Hepatocyte (in vitro differentiated cells): ENCODE data around the gene ALDH4A1. TPM values are rescaled to one million over a fixed set of nuclear protein-coding genes. Genes with fewer than 3 reads are reported as not detected.

Source experiments
- DNase-seq: peaks from one replicate; pipeline ENCODE4 v3.0.0-alpha.2; 2016; ENCODE audit warnings: low spot score
- H2AFZ ChIP-seq: fragments of 200-600 bp; sonication (generic); 2 replicates; pipeline ENCODE4 v1.6.0; 2016; ENCODE audit warnings: antibody characterized with exemption, mild to moderate bottlenecking
- H3K27ac ChIP-seq: fragments of 200-600 bp; sonication (generic); 2 replicates; pipeline ENCODE4 v1.5.1; 2016; ENCODE audit warnings: mild to moderate bottlenecking
- H3K27me3 ChIP-seq: fragments of 200-600 bp; sonication (generic); 2 replicates; pipeline ENCODE4 v1.6.1; 2016
- H3K36me3 ChIP-seq: fragments of 200-600 bp; sonication (generic); replicated peaks from 2 replicates; pipeline ENCODE4 v1.5.1; 2016; ENCODE audit warnings: low read depth; ENCODE audit not compliant: insufficient read depth
- H3K4me1 ChIP-seq: fragments of 200-600 bp; sonication (generic); 2 replicates; pipeline ENCODE4 v1.5.1; 2016; ENCODE audit warnings: mild to moderate bottlenecking, moderate library complexity; ENCODE audit not compliant: insufficient read depth
- H3K4me2 ChIP-seq: fragments of 200-600 bp; sonication (generic); 2 replicates; pipeline ENCODE4 v1.6.0; 2016
- H3K4me3 ChIP-seq: fragments of 200-600 bp; sonication (generic); 2 replicates; pipeline ENCODE4 v1.5.1; 2016; ENCODE audit warnings: mild to moderate bottlenecking
- H3K79me2 ChIP-seq: fragments of 200-600 bp; sonication (generic); 2 replicates; pipeline ENCODE4 v1.6.0; 2017; ENCODE audit warnings: mild to moderate bottlenecking
- H3K9me2 ChIP-seq: fragments of 200-600 bp; sonication (generic); replicated peaks from 2 replicates; pipeline ENCODE4 v1.6.0; 2017; ENCODE audit warnings: mild to moderate bottlenecking; ENCODE audit not compliant: insufficient read depth
- H3K9me3 ChIP-seq: fragments of 200-600 bp; sonication (generic); 2 replicates; pipeline ENCODE4 v1.5.1; 2016; ENCODE audit warnings: low read depth, mild to moderate bottlenecking
- H4K20me1 ChIP-seq: fragments of 200-600 bp; sonication (generic); 2 replicates; pipeline ENCODE4 v1.6.0; 2016; ENCODE audit warnings: mild to moderate bottlenecking; ENCODE audit not compliant: insufficient read depth, poor library complexity, severe bottlenecking
- CTCF ChIP-seq: fragments of 200-600 bp; sonication (generic); IDR thresholded peaks from 2 replicates; pipeline ENCODE4 v1.5.1; 2016; ENCODE audit warnings: antibody characterized with exemption, mild to moderate bottlenecking; ENCODE audit not compliant: poor library complexity
- EZH2 ChIP-seq: fragments of 200-600 bp; sonication (generic); IDR thresholded peaks from 2 replicates; pipeline ENCODE4 v1.6.1; 2016; ENCODE audit warnings: antibody characterized with exemption, mild to moderate bottlenecking, borderline replicate concordance
- EZH2phosphoT487 ChIP-seq: fragments of 200-600 bp; sonication (generic); IDR thresholded peaks from one replicate; pipeline ENCODE4 v1.6.1; 2018; ENCODE audit warnings: antibody characterized with exemption, mild to moderate bottlenecking, low read depth, moderate library complexity; ENCODE audit not compliant: unreplicated experiment, severe bottlenecking
- whole genome bisulfite sequencing: methylation state at CpG from one replicate; pipeline ENCODE4 v1.1.6; 2016; ENCODE audit warnings: low lambda C conversion rate; ENCODE audit errors: missing lambda C conversion rate; 5-methylcytosine and 5-hydroxymethylcytosine counted together
- polyA plus RNA-seq: library from polyadenylated mRNA; unstranded; fragments of >200 nt; fragmentation: Nextera tagmentation; extraction: Ambion mirVana; gene quantifications from 2 replicates; pipeline ENCODE4 v1.2.1, GENCODE V29; 2016
- total RNA-seq: library from RNA; depleted of rRNA; stranded (reverse); fragments of >200 nt; gene quantifications from 2 replicates; pipeline ENCODE4 v1.2.3, GENCODE V29; 2014

The ALDH4A1 gene
- total and polyA plus RNA-seq, 2 experiments from 2014 or later, result 41.4 to 49.1 TPM

GRCh38 chr1:18901952-18902522 lies 318 bp downstream of the ALDH4A1 start:
- no peaks in the 10 kb centered on the region for H4K20me1 ChIP-seq
- peak overlapping the region; percentile 33 for H2AFZ ChIP-seq
- H3K4me1 ChIP-seq, result peaks cover 6% of the 10 kb centered on the region
- DNase-seq, result no peak
- WGBS, result 3% methylated on average over 22 of the region's 44 CpGs
- H3K9me2 ChIP-seq, result no peaks in the 10 kb centered on the region
- H3K79me2 ChIP-seq, result no peaks in the 10 kb centered on the region
- TF ChIP-seq EZH2, result no peak
- TF ChIP-seq EZH2phosphoT487, result no peak
- no peak for TF ChIP-seq CTCF
- no peaks in the 10 kb centered on the region for H3K36me3 ChIP-seq
- peak overlapping the region; percentile 42 for H3K4me3 ChIP-seq
- H3K27ac ChIP-seq, result peak overlapping the region; percentile 15
- peaks cover 10% of the 10 kb centered on the region for H3K27me3 ChIP-seq
- H3K9me3 ChIP-seq, result no peaks in the 10 kb centered on the region
- peak overlapping the region; percentile 81 for H3K4me2 ChIP-seq

GRCh38 chr1:18901147-18901951 lies 1.0 kb downstream of the ALDH4A1 start:
- H4K20me1 ChIP-seq, result no peaks in the 10 kb centered on the region
- no peaks in the 10 kb centered on the region for H3K9me2 ChIP-seq
- peak overlapping the region; percentile 42 for H3K4me3 ChIP-seq
- H3K36me3 ChIP-seq, result no peaks in the 10 kb centered on the region
- H3K4me1 ChIP-seq, result peaks cover 6% of the 10 kb centered on the region
- H3K9me3 ChIP-seq, result no peaks in the 10 kb centered on the region
- peaks cover 10% of the 10 kb centered on the region for H3K27me3 ChIP-seq
- H3K4me2 ChIP-seq, result peak overlapping the region; percentile 81
- WGBS, result 44% methylated on average over 9 of the region's 9 CpGs
- H2AFZ ChIP-seq, result peak overlapping the region; percentile 33
- H3K27ac ChIP-seq, result no peak overlapping the region
- TF ChIP-seq CTCF (no peak), EZH2phosphoT487 (no peak), EZH2 (no peak)
- no peak for DNase-seq
- H3K79me2 ChIP-seq, result no peaks in the 10 kb centered on the region

- no peak overlapping the region for H3K27ac ChIP-seq
- H3K4me1 ChIP-seq, result peaks cover 6% of the 10 kb centered on the region
- no peak for DNase-seq
- no peak overlapping the region for H3K4me3 ChIP-seq
- peaks cover 10% of the 10 kb centered on the region for H3K27me3 ChIP-seq
- TF ChIP-seq CTCF (no peak), EZH2phosphoT487 (no peak), EZH2 (no peak)
- H3K79me2 ChIP-seq, result no peaks in the 10 kb centered on the region
- H2AFZ ChIP-seq, result no peak overlapping the region
- H3K4me2 ChIP-seq, result no peak overlapping the region
- no peaks in the 10 kb centered on the region for H3K9me3 ChIP-seq
- H3K36me3 ChIP-seq, result no peaks in the 10 kb centered on the region
- H3K9me2 ChIP-seq, result no peaks in the 10 kb centered on the region
- 76% methylated on average over 10 of the region's 10 CpGs for WGBS
- H4K20me1 ChIP-seq, result no peaks in the 10 kb centered on the region
Measured at GRCh38 chr1:18900303-18900841, 2.0 kb downstream of the ALDH4A1 start.
